NCI-H1092 (cell line): ENCODE data around the gene MIEF2.
"Not testable (repeated sequence)": the region's sequence is repeated elsewhere in the genome, so short reads cannot be mapped to it uniquely, and the experiment has no call there.

Source experiments
- DNase-seq: peaks from one replicate; lab custom pipeline; 2025; lab: John Stamatoyannopoulos, UW

Gene MIEF2

GRCh38 chr17:18291718-18292540 lies 31.5 kb downstream of the MIEF2 start:
- DNase-seq: no peak

- DNase-seq: not testable (repeated sequence)
Measured at GRCh38 chr17:18298061-18298460, 37.6 kb downstream of the MIEF2 start.

GRCh38 chr17:18300725-18301480 lies 40.4 kb downstream of the MIEF2 start:
- no peak for DNase-seq

- DNase-seq: not testable (repeated sequence)
Measured at GRCh38 chr17:18303206-18303605, 42.7 kb downstream of the MIEF2 start.

- DNase-seq: no peak
Measured at GRCh38 chr17:18309202-18309601, 48.7 kb downstream of the MIEF2 start.

GRCh38 chr17:18314059-18314730 lies 53.7 kb downstream of the MIEF2 start:
- no peak for DNase-seq

- peak; percentile 84 for DNase-seq
Measured at GRCh38 chr17:18314731-18315561, 54.5 kb downstream of the MIEF2 start, which contains the start of the genes SMCR8 and TOP3A. Gene SMCR8 (plus strand): TSS chr17:18315293. CDS start chr17:18315790, 497 bp downstream. Gene TOP3A (minus strand): TSS chr17:18314994. CDS start chr17:18314778, 216 bp downstream.

GRCh38 chr17:18315562-18315922 lies 55.1 kb downstream of the MIEF2 start:
- no peak for DNase-seq

- no peak for DNase-seq
Measured at GRCh38 chr17:18315961-18316360, 55.5 kb downstream of the MIEF2 start.
